A549 (cell line): ENCODE data around the gene C1orf21. TPM values are rescaled to one million over a fixed set of nuclear protein-coding genes. Genes with fewer than 3 reads are reported as not detected.

Experiments
- ATAC-seq, 2 experiments: fragments of 200-7000 bp in 1 of 2; fragments of >200 bp in 1 of 2; cut with Nextera tagmentation in 1 of 2; cut with Tn5 transposase in 1 of 2; 3 replicates each; pipeline versions ENCODE4 v1.8.0 to v1.9.1; 2018 to 2020; ENCODE audit warnings: mild to moderate bottlenecking in 1 of 2, moderate library complexity in 1 of 2
- CTCF ChIA-PET: fragments of 300-600 bp; sonication (Branson Sonifier 250); formaldehyde crosslinking; extraction: SDS; loops from one replicate; lab custom pipeline; 2021; ENCODE audit warnings: antibody characterized with exemption, inconsistent platforms; lab: Yijun Ruan, JAX
- POLR2A ChIA-PET: fragments of 350-600 bp; formaldehyde crosslinking; extraction: SDS; loops from one replicate; lab custom pipeline; 2021; ENCODE audit warnings: antibody characterized with exemption, inconsistent platforms; lab: Yijun Ruan, JAX
- DNase-seq, 2 experiments: peaks; one replicate each; pipeline versions ENCODE4 v3.0.0 to v3.0.0-alpha.2; 2011 to 2016; ENCODE audit warnings: low read depth in 1 of 2, low spot score in 1 of 2
- FAIRE-seq: peaks from 2 replicates; lab custom pipeline; 2011; peaks lifted over from hg19 to GRCh38; lab: Jason Lieb, UNC
- H3K27ac ChIP-seq, 2 experiments: fragments of >200 bp; sonication (Bioruptor Twin); formaldehyde crosslinking; 3 replicates each; pipeline ENCODE4 v1.5.1; 2016 to 2017
- H3K4me1 ChIP-seq: fragments of >200 bp; sonication (Bioruptor Twin); formaldehyde crosslinking; 3 replicates; pipeline ENCODE4 v1.6.1; 2016
- H3K4me2 ChIP-seq: fragments of >200 bp; sonication (Bioruptor Twin); formaldehyde crosslinking; 3 replicates; pipeline ENCODE4 v1.6.1; 2016
- H3K4me3 ChIP-seq: fragments of >200 bp; sonication (Bioruptor Twin); formaldehyde crosslinking; 3 replicates; pipeline ENCODE4 v1.5.1; 2016
- H3K9me3 ChIP-seq: fragments of >200 bp; sonication (Bioruptor Twin); formaldehyde crosslinking; 3 replicates; pipeline ENCODE4 v1.6.1; 2016
- ATOH8 ChIP-seq: fragments of 250-450 bp; sonication (Bioruptor Pico); IDR thresholded peaks from 2 replicates; pipeline ENCODE4 v1.5.0; 2020; ENCODE audit warnings: low read depth, mild to moderate bottlenecking, moderate library complexity
- BCL3 ChIP-seq: fragments of >200 bp; sonication (Bioruptor Twin); formaldehyde crosslinking; IDR thresholded peaks from 3 replicates; pipeline ENCODE4 v1.6.1; 2016
- BHLHE40 ChIP-seq: IDR thresholded peaks from 2 replicates; pipeline ENCODE4 v1.6.1; 2012; ENCODE audit warnings: low read depth, low read length, inconsistent platforms
- CBX2 ChIP-seq: fragments of 200-600 bp; sonication (generic); IDR thresholded peaks from 2 replicates; pipeline ENCODE4 v1.6.1; 2016; ENCODE audit warnings: low read depth, mild to moderate bottlenecking, borderline replicate concordance
- CTCF ChIP-seq: fragments of >200 bp; sonication (Bioruptor Twin); formaldehyde crosslinking; IDR thresholded peaks from 3 replicates; pipeline ENCODE4 v1.5.1; 2016
- ELK1 ChIP-seq: fragments of 150-350 bp; IDR thresholded peaks from 2 replicates; pipeline ENCODE4 v1.6.1; 2014; ENCODE audit warnings: low read depth, mild to moderate bottlenecking, low read length
- FOSB ChIP-seq: fragments of 250-450 bp; sonication (Bioruptor Pico); IDR thresholded peaks from 2 replicates; pipeline ENCODE4 v1.5.0; 2020; ENCODE audit warnings: mild to moderate bottlenecking, moderate library complexity
- FOSL2 ChIP-seq, 2 experiments: fragments of 450-650 bp in 1 of 2; fragments of >200 bp in 1 of 2; sonication (Bioruptor Twin) in 1 of 2; formaldehyde crosslinking; IDR thresholded peaks; 2 replicates each; pipeline versions ENCODE4 v1.5.0 to v1.6.1; 2016 to 2020; ENCODE audit warnings: mild to moderate bottlenecking in 1 of 2, moderate library complexity in 1 of 2
- HES2 ChIP-seq: fragments of >200 bp; sonication (Bioruptor Twin); formaldehyde crosslinking; IDR thresholded peaks from 2 replicates; pipeline ENCODE4 v1.6.1; 2016
- HEYL ChIP-seq: fragments of 250-450 bp; sonication (Bioruptor Pico); IDR thresholded peaks from 2 replicates; pipeline ENCODE4 v1.8.0; 2021; ENCODE audit warnings: mild to moderate bottlenecking, moderate library complexity
- HOXA7 ChIP-seq: fragments of 250-450 bp; sonication (Bioruptor Pico); IDR thresholded peaks from 2 replicates; pipeline ENCODE4 v1.5.0; 2020; ENCODE audit warnings: mild to moderate bottlenecking, moderate library complexity
- HOXB13 ChIP-seq: fragments of 250-450 bp; sonication (Bioruptor Pico); IDR thresholded peaks from 2 replicates; pipeline ENCODE4 v1.5.0; 2020; ENCODE audit warnings: low read depth, mild to moderate bottlenecking, moderate library complexity
- HOXB5 ChIP-seq: fragments of 250-450 bp; sonication (Bioruptor Pico); IDR thresholded peaks from 2 replicates; pipeline ENCODE4 v1.5.0; 2020; ENCODE audit warnings: mild to moderate bottlenecking, moderate library complexity
- MAFK ChIP-seq: fragments of 450-650 bp; IDR thresholded peaks from 2 replicates; pipeline ENCODE4 v1.6.1; 2014; ENCODE audit not compliant: partially characterized antibody
- MAZ ChIP-seq: fragments of 150-350 bp; IDR thresholded peaks from 2 replicates; pipeline ENCODE4 v1.6.1; 2014; ENCODE audit warnings: antibody characterized with exemption, low read depth, low read length, borderline replicate concordance
- NFE2L2 ChIP-seq: fragments of 150-350 bp; conservative IDR thresholded peaks from 2 replicates; pipeline ENCODE4 v1.6.1; 2014; ENCODE audit warnings: low read length
- NPAS2 ChIP-seq: fragments of 250-450 bp; sonication (Bioruptor Pico); IDR thresholded peaks from 2 replicates; pipeline ENCODE4 v1.8.0; 2022; ENCODE audit warnings: mild to moderate bottlenecking, moderate library complexity, borderline replicate concordance
- NR3C1 ChIP-seq: fragments of >200 bp; sonication (Bioruptor Twin); formaldehyde crosslinking; IDR thresholded peaks from 3 replicates; pipeline ENCODE4 v1.6.1; 2017
- PBX3 ChIP-seq: IDR thresholded peaks from 2 replicates; pipeline ENCODE4 v1.6.1; 2012
- PHF8 ChIP-seq: fragments of 200-600 bp; sonication (generic); IDR thresholded peaks from 2 replicates; pipeline ENCODE4 v1.6.1; 2016; ENCODE audit warnings: low read depth, mild to moderate bottlenecking, antibody characterized with exemption, moderate library complexity, borderline replicate concordance
- POLR2A ChIP-seq: IDR thresholded peaks from 2 replicates; pipeline ENCODE4 v1.6.1; 2012; ENCODE audit warnings: mild to moderate bottlenecking, low read length
- RAD21 ChIP-seq, 2 experiments: fragments of >200 bp in 1 of 2; sonication (Bioruptor Twin) in 1 of 2; formaldehyde crosslinking in 1 of 2; IDR thresholded peaks in 1 of 2; conservative IDR thresholded peaks in 1 of 2; 2 replicates in 1 of 2; 3 replicates in 1 of 2; pipeline ENCODE4 v1.6.1; 2012 to 2018; ENCODE audit warnings: inconsistent platforms in 1 of 2
- RARB ChIP-seq: fragments of 250-450 bp; sonication (Bioruptor Pico); IDR thresholded peaks from 2 replicates; pipeline ENCODE4 v1.8.0; 2021; ENCODE audit warnings: mild to moderate bottlenecking, moderate library complexity
- SMC3 ChIP-seq: fragments of >200 bp; sonication (Bioruptor Twin); formaldehyde crosslinking; IDR thresholded peaks from 3 replicates; pipeline ENCODE4 v1.6.1; 2018; ENCODE audit warnings: inconsistent platforms
- ZFP36 ChIP-seq: fragments of 450-650 bp; IDR thresholded peaks from 2 replicates; pipeline ENCODE4 v1.6.1; 2014; ENCODE audit warnings: borderline replicate concordance; ENCODE audit not compliant: partially characterized antibody
- ZNF302 ChIP-seq: fragments of 250-450 bp; sonication (Bioruptor Pico); IDR thresholded peaks from 2 replicates; pipeline ENCODE4 v1.9.0; 2021; ENCODE audit warnings: inconsistent platforms, mild to moderate bottlenecking, moderate library complexity
- ZSCAN20 ChIP-seq: fragments of 250-450 bp; sonication (Bioruptor Pico); IDR thresholded peaks from 2 replicates; pipeline ENCODE4 v1.8.0; 2022; ENCODE audit warnings: mild to moderate bottlenecking, moderate library complexity
- WGBS: methylation state at CpG from one replicate; pipeline ENCODE4 v1.1.6; 2017; ENCODE audit errors: missing lambda C conversion rate; 5-methylcytosine and 5-hydroxymethylcytosine counted together
- polyA plus RNA-seq, 4 experiments: library from polyadenylated mRNA; depleted of rRNA in 3 of 4; stranded (reverse); fragments of >200 nt; fragmentation: RNase III in 1 of 4; extraction: RNeasy Plus Mini Kit Qiagen cat#74134 plus additional on column Dnase treatment in 1 of 4; gene quantifications; 2 replicates in 3 of 4; 3 replicates in 1 of 4; pipeline ENCODE4 v1.2.3, GENCODE V29; 2011 to 2017

The C1orf21 gene
- polyA plus RNA-seq, 2 of the 4 experiments (the other 2 are of a cell fraction) = 11.4 to 11.6 TPM

GRCh38 chr1:184513966-184514365 lies 127.1 kb downstream of the C1orf21 start:
- peak; percentile 39 to 85; a peak in 3 of 6 replicates for ATAC-seq
- no peaks in the 10 kb centered on the region for H3K9me3 ChIP-seq
- peaks cover 15% of the 10 kb centered on the region for H3K4me1 ChIP-seq
- H3K4me3 ChIP-seq = no peak overlapping the region
- DNase-seq = peak in 1 of 2 experiments; percentile 35
- H3K4me2 ChIP-seq = peak overlapping the region; percentile 48
- 59% methylated on average over 4 of the region's 4 CpGs for WGBS
- no peak for FAIRE-seq
- no peak for TF ChIP-seq SMC3
- no peak for TF ChIP-seq FOSL2 (IDR thresholded peaks at IDR 0.05)
- 0 out of 2 replicates have a peak, but pooled peaks have one; percentile 27 for TF ChIP-seq FOSL2 (CRISPR knock-in tag; IDR thresholded peaks at IDR 0.05)
- peak overlapping the region; percentile 66 to 75; a peak in 5 of 6 replicates for H3K27ac ChIP-seq
- ChIA-PET CTCF (interaction anchor here (1.2 kb wide), 1 partner anchor 150 kb away, joined by 6 read pairs; no protein-coding TSS in a partner anchor), POLR2A (no interaction called here)

GRCh38 chr1:184514447-184514846 lies 127.6 kb downstream of the C1orf21 start:
- no peak for DNase-seq
- Histone ChIP-seq H3K4me2 (peak overlapping the region; percentile 48), H3K4me1 (peaks cover 15% of the 10 kb centered on the region), H3K9me3 (no peaks in the 10 kb centered on the region), H3K27ac (peak overlapping the region; percentile 66 to 75; a peak in 5 of 6 replicates), H3K4me3 (no peak overlapping the region)
- no peak for TF ChIP-seq FOSL2 (IDR thresholded peaks at IDR 0.05)
- TF ChIP-seq FOSL2 (CRISPR knock-in tag; IDR thresholded peaks at IDR 0.05) = no peak
- no peak for TF ChIP-seq ZNF302 (CRISPR knock-in tag)
- TF ChIP-seq HOXA7 (CRISPR knock-in tag) = no peak
- TF ChIP-seq MAFK = no peak
- TF ChIP-seq HOXB5 (CRISPR knock-in tag) = no peak
- no peak for TF ChIP-seq HOXB13 (CRISPR knock-in tag)
- TF ChIP-seq HES2 = no peak
- TF ChIP-seq MAZ = no peak
- no peak for TF ChIP-seq ZFP36
- no peak for TF ChIP-seq PBX3
- TF ChIP-seq RAD21 (conservative IDR thresholded peaks at IDR 0.05 in 1 of 2, IDR thresholded peaks at IDR 0.05 in 1 of 2) = no peak
- no peak for TF ChIP-seq NPAS2
- no peak for TF ChIP-seq POLR2A
- TF ChIP-seq ZSCAN20 (CRISPR knock-in tag) = no peak
- TF ChIP-seq ATOH8 (CRISPR knock-in tag) = no peak
- TF ChIP-seq BCL3 = no peak
- no peak for TF ChIP-seq CBX2
- TF ChIP-seq FOSB (CRISPR knock-in tag) = no peak
- no peak for TF ChIP-seq RARB (CRISPR knock-in tag)
- TF ChIP-seq PHF8 = no peak
- no peak for FAIRE-seq
- ChIA-PET CTCF (no interaction called here), POLR2A (no interaction called here)
- no peak for ATAC-seq
- 46% methylated on average over 2 of the region's 2 CpGs for WGBS

- no peak for ATAC-seq
- Histone ChIP-seq H3K9me3 (no peaks in the 10 kb centered on the region), H3K4me2 (no peak overlapping the region), H3K27ac (no peak overlapping the region), H3K4me3 (no peak overlapping the region), H3K4me1 (peaks cover 20% of the 10 kb centered on the region)
- ChIA-PET CTCF (interaction anchor here (0.9 to 1.5 kb wide), 2 partner anchors 26 to 147 kb away, joined by 3 to 5 read pairs; no protein-coding TSS in a partner anchor), POLR2A (no interaction called here)
- DNase-seq = no peak
- FAIRE-seq = no peak
- TF ChIP-seq SMC3 (no peak), NR3C1 (no peak), CTCF (no peak), HEYL (CRISPR knock-in tag) (no peak), BHLHE40 (no peak), HES2 (no peak), ELK1 (no peak), NFE2L2 (no peak)
Observed at GRCh38 chr1:184517130-184517529, 130.3 kb downstream of the C1orf21 start.
